Measurements from ENCODE around the gene TLL2.

Gene TLL2

DNA sequence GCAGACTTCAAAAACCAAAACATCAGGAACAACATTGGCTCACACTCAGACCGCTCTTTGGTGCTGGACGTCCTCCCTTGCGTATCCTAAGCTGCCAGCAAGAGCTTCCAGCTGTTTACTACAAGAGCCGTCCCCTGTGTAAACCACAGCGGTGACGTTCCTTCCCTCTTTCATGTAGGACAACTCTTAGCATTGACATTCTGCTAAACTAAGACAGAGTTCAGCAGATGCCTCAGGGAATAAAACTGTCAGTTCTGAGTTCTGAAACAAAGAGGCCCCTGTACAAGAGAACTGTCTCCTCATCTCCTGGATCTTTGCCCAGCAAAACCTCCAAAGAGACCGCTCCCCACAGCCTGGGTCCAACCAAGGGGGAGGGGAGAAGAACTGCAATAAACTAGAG lies 97.1 kb downstream of the TLL2 start:
- H3K4me1 ChIP-seq = no peaks in the 10 kb centered on the region
- H3K36me3 ChIP-seq (replicated peaks) = no peaks in the 10 kb centered on the region
- no peaks in the 10 kb centered on the region for H3K9me3 ChIP-seq
- no peak for DNase-seq (ENCODE audit: low spot score in 2 of 2)
- peaks cover 11% of the 10 kb centered on the region for H3K27me3 ChIP-seq (ENCODE audit: low read depth)
- H3K4me3 ChIP-seq = no peak overlapping the region
- in situ Hi-C loops (cut with MboI; ENCODE audit: low sequenced_read_pairs) = no loop called here

DNA sequence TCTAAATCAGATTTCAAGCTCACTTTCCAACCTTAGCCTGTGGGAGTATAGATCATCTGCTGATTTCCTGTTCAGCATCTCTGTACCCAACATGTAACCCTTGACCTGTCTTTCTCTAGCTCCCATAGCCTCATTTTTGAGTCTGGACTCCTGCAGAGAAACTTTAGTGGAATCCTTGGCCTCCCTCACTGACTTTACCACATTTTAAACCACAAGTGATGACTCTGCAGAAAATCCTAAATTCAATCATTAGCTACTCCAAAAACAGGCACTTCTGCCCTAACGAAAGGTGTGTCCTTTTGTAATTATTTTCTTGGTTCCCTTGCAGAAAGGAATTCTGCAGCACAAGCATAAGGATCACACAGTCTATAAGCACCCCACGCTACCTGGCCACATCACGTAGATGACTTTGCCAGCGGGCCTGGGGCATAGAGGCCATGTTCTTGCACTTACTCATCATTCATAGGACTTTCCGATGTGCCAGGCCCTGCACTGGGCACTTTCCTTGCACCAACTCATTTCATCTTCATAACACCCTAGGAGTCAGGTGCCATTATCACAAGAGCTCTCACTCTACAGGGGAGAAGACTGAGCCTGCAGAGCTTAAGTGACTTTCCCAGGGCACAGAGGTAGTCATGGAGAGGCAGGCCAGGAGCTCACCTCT lies 97.7 kb downstream of the TLL2 start:
- peaks cover 14% of the 10 kb centered on the region for H3K27me3 ChIP-seq (ENCODE audit: low read depth)
- no peaks in the 10 kb centered on the region for H3K9me3 ChIP-seq
- H3K4me1 ChIP-seq = no peaks in the 10 kb centered on the region
- no peaks in the 10 kb centered on the region for H3K36me3 ChIP-seq (replicated peaks)
- DNase-seq (ENCODE audit: low spot score in 2 of 2) = no peak
- in situ Hi-C loops (cut with MboI; ENCODE audit: low sequenced_read_pairs) = no loop called here
- no peak overlapping the region for H3K4me3 ChIP-seq

- no peaks in the 10 kb centered on the region for H3K36me3 ChIP-seq (replicated peaks)
- DNase-seq (ENCODE audit: low spot score in 2 of 2) = no peak
- H3K27me3 ChIP-seq (ENCODE audit: low read depth) = peaks cover 14% of the 10 kb centered on the region
- in situ Hi-C loops (cut with MboI; ENCODE audit: low sequenced_read_pairs) = no loop called here
- H3K4me3 ChIP-seq = no peak overlapping the region
- no peaks in the 10 kb centered on the region for H3K9me3 ChIP-seq
- H3K4me1 ChIP-seq = no peaks in the 10 kb centered on the region
Observed at GRCh38 chr10:96415150-96415890, 98.4 kb downstream of the TLL2 start.

GRCh38 chr10:96414303-96414702 lies 99.4 kb downstream of the TLL2 start:
- H3K9me3 ChIP-seq = no peaks in the 10 kb centered on the region
- H3K4me3 ChIP-seq = no peak overlapping the region
- H3K4me1 ChIP-seq = no peaks in the 10 kb centered on the region
- in situ Hi-C loops (cut with MboI; ENCODE audit: low sequenced_read_pairs) = no loop called here
- H3K27me3 ChIP-seq (ENCODE audit: low read depth) = peaks cover 24% of the 10 kb centered on the region
- no peaks in the 10 kb centered on the region for H3K36me3 ChIP-seq (replicated peaks)
- DNase-seq (ENCODE audit: low spot score in 2 of 2) = no peak

GRCh38 chr10:96413151-96413787 lies 100.5 kb downstream of the TLL2 start:
- Histone ChIP-seq H3K36me3 (replicated peaks) (no peaks in the 10 kb centered on the region), H3K4me1 (no peaks in the 10 kb centered on the region), H3K9me3 (no peaks in the 10 kb centered on the region), H3K4me3 (no peak overlapping the region), H3K27me3 (ENCODE audit: low read depth) (peaks cover 32% of the 10 kb centered on the region)
- in situ Hi-C loops (cut with MboI; ENCODE audit: low sequenced_read_pairs) = no loop called here
- DNase-seq (ENCODE audit: low spot score in 2 of 2) = peak in 1 of 2 experiments; percentile 26

DNA sequence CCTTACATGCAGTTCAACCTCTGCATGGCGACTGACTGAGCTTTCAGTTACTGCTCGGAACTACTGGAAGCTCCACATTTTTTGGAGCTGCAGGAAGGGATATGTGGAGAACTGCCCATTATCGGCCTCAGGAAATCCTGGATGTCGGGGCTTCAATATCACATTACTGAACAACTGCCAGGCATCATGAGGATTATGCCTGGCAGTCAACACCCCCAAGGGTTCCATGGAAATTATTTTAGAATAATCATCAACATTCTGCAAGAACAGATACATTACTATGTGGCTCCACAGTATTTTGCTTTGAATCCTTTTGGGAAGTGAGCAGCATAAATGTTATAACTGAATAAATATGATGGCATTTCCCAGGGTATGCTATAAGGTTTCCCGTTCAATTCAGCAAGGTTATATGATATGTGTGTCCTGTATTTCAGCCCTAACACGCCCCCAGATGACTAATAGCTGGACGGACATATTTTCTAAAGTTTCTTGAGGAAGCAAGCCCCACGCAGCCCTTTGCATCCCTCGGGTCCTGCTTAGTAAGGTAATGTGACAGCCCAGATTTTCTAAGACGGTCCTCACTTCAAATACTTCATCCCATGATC lies 101.9 kb downstream of the TLL2 start:
- no peak for DNase-seq (ENCODE audit: low spot score in 2 of 2)
- no peaks in the 10 kb centered on the region for H3K36me3 ChIP-seq (replicated peaks)
- H3K4me1 ChIP-seq = no peaks in the 10 kb centered on the region
- H3K27me3 ChIP-seq (ENCODE audit: low read depth) = peaks cover 36% of the 10 kb centered on the region
- in situ Hi-C loops (cut with MboI; ENCODE audit: low sequenced_read_pairs) = no loop called here
- H3K9me3 ChIP-seq = no peaks in the 10 kb centered on the region
- no peak overlapping the region for H3K4me3 ChIP-seq

DNA sequence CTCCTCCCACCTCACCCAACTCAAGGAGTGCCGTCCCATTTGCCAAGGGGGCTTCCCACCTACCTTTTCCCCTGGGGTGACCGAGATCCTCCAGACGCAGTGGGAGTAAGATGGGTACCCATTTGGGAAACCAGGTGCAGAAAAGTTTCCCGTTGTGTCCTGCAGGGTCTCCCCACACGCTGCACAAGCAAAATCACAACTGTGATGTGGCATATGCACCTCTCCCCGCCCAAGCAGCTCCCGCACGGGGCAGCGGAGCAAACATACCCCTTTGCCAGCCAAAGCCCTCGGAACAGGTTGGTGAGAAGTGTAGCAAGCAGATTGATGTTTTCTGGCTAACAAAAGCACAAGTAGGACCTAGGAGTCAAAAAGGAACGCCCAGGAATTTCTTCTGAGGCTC lies 103.4 kb downstream of the TLL2 start:
- Histone ChIP-seq H3K9me3 (no peaks in the 10 kb centered on the region), H3K36me3 (replicated peaks) (no peaks in the 10 kb centered on the region), H3K27me3 (ENCODE audit: low read depth) (peaks cover 44% of the 10 kb centered on the region), H3K4me1 (no peaks in the 10 kb centered on the region), H3K4me3 (no peak overlapping the region)
- no peak for DNase-seq (ENCODE audit: low spot score in 2 of 2)
- in situ Hi-C loops (cut with MboI; ENCODE audit: low sequenced_read_pairs) = no loop called here

DNA sequence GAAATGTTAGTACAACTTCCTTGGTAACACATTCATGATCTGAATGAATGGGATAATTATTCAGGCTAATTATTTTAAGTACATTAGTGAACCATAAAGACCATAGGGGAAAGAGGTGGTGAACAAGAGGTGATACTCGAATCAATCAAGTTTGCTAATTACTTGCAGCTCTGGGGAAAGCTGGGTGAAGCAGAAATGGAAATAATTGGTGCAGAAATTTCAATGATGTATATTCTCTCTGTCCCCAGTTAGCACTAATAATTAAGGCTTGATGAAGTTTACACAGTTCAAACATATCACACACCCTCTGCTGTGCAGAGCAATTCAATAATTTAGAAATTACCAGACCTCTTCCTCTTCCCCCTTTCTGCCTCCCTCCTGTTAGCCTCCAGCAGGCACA lies 105.5 kb downstream of the TLL2 start:
- Histone ChIP-seq H3K4me1 (no peaks in the 10 kb centered on the region), H3K9me3 (no peaks in the 10 kb centered on the region), H3K27me3 (ENCODE audit: low read depth) (peaks cover 56% of the 10 kb centered on the region), H3K4me3 (no peak overlapping the region), H3K36me3 (replicated peaks) (no peaks in the 10 kb centered on the region)
- in situ Hi-C loops (cut with MboI; ENCODE audit: low sequenced_read_pairs) = no loop called here
- no peak for DNase-seq (ENCODE audit: low spot score in 2 of 2)

DNA sequence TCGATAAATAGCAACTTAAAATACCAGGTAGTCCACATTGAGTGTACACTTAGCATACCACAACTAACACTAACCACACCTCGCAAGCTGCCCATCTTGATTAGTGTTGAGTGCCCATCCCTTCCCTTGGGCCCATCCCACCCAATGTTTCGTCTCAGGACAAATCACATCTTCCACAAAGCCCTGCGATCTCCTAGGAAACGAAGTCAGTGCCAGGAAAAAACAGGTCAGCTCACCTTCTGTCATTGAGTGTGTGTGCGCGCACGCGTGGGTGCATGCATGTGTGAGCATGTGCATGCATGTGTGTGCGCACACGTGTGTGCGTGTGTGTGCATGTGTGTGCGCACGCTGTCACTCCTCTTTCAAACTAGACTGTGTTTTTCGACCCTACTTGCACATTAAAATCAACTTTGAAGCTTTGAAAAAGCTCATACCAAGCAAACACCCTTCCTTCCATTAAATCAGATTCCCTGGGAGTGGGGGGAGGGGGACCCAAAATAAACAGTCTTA lies 106.1 kb downstream of the TLL2 start:
- DNase-seq (ENCODE audit: low spot score in 2 of 2) = no peak
- no peaks in the 10 kb centered on the region for H3K4me1 ChIP-seq
- H3K4me3 ChIP-seq = no peak overlapping the region
- in situ Hi-C loops (cut with MboI; ENCODE audit: low sequenced_read_pairs) = no loop called here
- H3K27me3 ChIP-seq (ENCODE audit: low read depth) = peaks cover 59% of the 10 kb centered on the region
- H3K36me3 ChIP-seq (replicated peaks) = no peaks in the 10 kb centered on the region
- no peaks in the 10 kb centered on the region for H3K9me3 ChIP-seq

DNA sequence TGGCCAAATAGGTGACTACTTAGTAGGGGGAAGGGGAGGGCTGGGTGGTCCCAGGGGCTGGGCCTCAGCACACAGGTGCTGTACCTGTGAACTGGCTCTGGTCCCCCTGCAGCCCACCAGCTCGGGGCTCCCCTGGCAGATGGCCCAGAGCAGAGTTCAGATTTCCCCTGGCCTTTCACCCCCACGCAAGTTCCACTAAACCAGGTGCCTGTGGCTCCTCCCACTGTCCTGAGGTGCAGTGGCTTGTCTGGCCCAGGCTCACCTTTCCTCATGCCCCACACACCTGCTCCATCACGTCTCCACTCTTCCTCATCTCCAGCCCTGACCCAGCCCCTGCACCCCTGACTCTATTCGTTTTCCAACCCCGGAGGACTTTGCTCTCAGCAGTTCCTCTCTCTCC lies 107.6 kb downstream of the TLL2 start:
- Histone ChIP-seq H3K9me3 (no peaks in the 10 kb centered on the region), H3K27me3 (ENCODE audit: low read depth) (peaks cover 63% of the 10 kb centered on the region), H3K4me3 (no peak overlapping the region), H3K36me3 (replicated peaks) (no peaks in the 10 kb centered on the region), H3K4me1 (no peaks in the 10 kb centered on the region)
- in situ Hi-C loops (cut with MboI; ENCODE audit: low sequenced_read_pairs) = no loop called here
- no peak for DNase-seq (ENCODE audit: low spot score in 2 of 2)

GRCh38 chr10:96402417-96403305 lies 111.1 kb downstream of the TLL2 start:
- no peak overlapping the region for H3K4me3 ChIP-seq
- in situ Hi-C loops (cut with MboI; ENCODE audit: low sequenced_read_pairs) = no loop called here
- DNase-seq (ENCODE audit: low spot score in 2 of 2) = no peak
- peaks cover 60% of the 10 kb centered on the region for H3K27me3 ChIP-seq (ENCODE audit: low read depth)
- no peaks in the 10 kb centered on the region for H3K9me3 ChIP-seq
- H3K4me1 ChIP-seq = no peaks in the 10 kb centered on the region
- no peaks in the 10 kb centered on the region for H3K36me3 ChIP-seq (replicated peaks)

DNA sequence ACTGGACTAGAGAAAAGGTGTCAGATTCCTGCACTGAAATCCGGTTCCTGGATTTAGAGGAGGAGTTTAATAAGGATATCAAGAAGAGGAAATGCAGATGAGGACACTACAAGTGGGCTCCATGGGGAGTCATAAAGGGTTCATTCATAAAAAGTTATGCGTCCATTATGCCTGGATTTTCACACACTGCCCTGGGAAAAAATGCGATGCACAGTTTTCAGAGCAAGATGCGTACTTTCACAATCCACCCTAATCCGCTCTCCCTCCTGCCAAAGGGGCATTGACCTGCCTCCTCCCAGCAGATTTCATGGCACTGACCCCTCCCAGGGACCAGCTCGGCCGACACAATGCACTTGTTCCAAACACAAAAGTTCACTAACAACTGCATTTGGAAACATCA lies 112.7 kb downstream of the TLL2 start:
- Histone ChIP-seq H3K4me3 (no peak overlapping the region), H3K4me1 (no peaks in the 10 kb centered on the region), H3K9me3 (no peaks in the 10 kb centered on the region), H3K36me3 (replicated peaks) (no peaks in the 10 kb centered on the region), H3K27me3 (ENCODE audit: low read depth) (peaks cover 58% of the 10 kb centered on the region)
- no peak for DNase-seq (ENCODE audit: low spot score in 2 of 2)
- in situ Hi-C loops (cut with MboI; ENCODE audit: low sequenced_read_pairs) = no loop called here

- Histone ChIP-seq H3K4me1 (no peaks in the 10 kb centered on the region), H3K36me3 (replicated peaks) (no peaks in the 10 kb centered on the region), H3K4me3 (no peak overlapping the region), H3K9me3 (no peaks in the 10 kb centered on the region), H3K27me3 (ENCODE audit: low read depth) (peaks cover 58% of the 10 kb centered on the region)
- in situ Hi-C loops (cut with MboI; ENCODE audit: low sequenced_read_pairs) = no loop called here
- DNase-seq (ENCODE audit: low spot score in 2 of 2) = no peak
Observed at GRCh38 chr10:96400465-96400864, 113.3 kb downstream of the TLL2 start.
